Measurements from ENCODE around the gene VIPAS39.

DNA sequence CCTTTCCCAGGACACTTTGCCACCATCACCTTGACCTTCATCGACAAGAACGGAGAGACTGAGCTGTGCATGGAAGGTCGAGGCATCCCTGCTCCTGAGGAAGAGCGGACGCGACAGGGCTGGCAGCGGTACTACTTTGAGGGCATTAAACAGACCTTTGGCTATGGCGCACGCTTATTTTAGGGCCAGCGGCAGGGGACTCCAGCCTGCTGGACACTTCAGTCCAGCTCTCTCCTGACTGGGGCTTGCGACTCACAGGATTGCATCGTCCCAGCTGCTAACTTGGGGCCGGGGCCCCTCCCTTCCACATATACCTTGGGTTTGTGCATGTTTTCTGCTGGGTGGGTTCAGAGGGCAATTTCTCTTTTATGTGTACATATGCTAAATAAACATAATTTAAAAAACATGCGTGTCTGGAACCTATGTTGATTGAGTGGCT lies 11.7 kb upstream of the VIPAS39 start:
- TF ChIP-seq, protein P1, sequence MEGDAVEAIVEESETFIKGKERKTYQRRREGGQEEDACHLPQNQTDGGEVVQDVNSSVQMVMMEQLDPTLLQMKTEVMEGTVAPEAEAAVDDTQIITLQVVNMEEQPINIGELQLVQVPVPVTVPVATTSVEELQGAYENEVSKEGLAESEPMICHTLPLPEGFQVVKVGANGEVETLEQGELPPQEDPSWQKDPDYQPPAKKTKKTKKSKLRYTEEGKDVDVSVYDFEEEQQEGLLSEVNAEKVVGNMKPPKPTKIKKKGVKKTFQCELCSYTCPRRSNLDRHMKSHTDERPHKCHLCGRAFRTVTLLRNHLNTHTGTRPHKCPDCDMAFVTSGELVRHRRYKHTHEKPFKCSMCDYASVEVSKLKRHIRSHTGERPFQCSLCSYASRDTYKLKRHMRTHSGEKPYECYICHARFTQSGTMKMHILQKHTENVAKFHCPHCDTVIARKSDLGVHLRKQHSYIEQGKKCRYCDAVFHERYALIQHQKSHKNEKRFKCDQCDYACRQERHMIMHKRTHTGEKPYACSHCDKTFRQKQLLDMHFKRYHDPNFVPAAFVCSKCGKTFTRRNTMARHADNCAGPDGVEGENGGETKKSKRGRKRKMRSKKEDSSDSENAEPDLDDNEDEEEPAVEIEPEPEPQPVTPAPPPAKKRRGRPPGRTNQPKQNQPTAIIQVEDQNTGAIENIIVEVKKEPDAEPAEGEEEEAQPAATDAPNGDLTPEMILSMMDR (optimal IDR thresholded peaks at IDR 0.05 in 1 of 3, IDR thresholded peaks at IDR 0.05 in 1 of 3, conservative IDR thresholded peaks at IDR 0.05 in 1 of 3; ENCODE audit: extremely low read depth in 1 of 3, insufficient read depth in 2 of 3, low read length in 3 of 3): no peak
- no peak for TF ChIP-seq EZH2 (IDR thresholded peaks at IDR 0.05; ENCODE audit: low read length)

All from keratinocyte (primary cell).